Endothelial cell of umbilical vein (primary cell): ENCODE data around the gene SLC35F2. TPM values are rescaled to one million over a fixed set of nuclear protein-coding genes. Genes with fewer than 3 reads are reported as not detected.

ENCODE experiments used
- BruUV-seq: library from RNA; stranded (reverse); fragments of 400-500 nt; replicated peaks from 2 replicates; lab custom pipeline; 2021; lab: Mats Ljungman, UMichigan
- CTCF ChIA-PET: fragments of 300-600, 350-600 bp; sonication (Branson Sonifier 250); formaldehyde crosslinking; loops from one replicate; lab custom pipeline; 2021; ENCODE audit warnings: antibody characterized with exemption, inconsistent platforms; lab: Charles Lee
- POLR2A ChIA-PET: fragments of 300-600, 350-600 bp; sonication (Branson Sonifier 250); formaldehyde crosslinking; loops from one replicate; lab custom pipeline; 2021; ENCODE audit warnings: antibody characterized with exemption, inconsistent platforms; lab: Charles Lee
- DNase-seq: peaks from one replicate; pipeline ENCODE4 v3.0.0-alpha.2; 2011; ENCODE audit warnings: low read depth, low spot score
- FAIRE-seq: peaks from 2 replicates; lab custom pipeline; 2011; peaks lifted over from hg19 to GRCh38; lab: Jason Lieb, UNC
- H2AFZ ChIP-seq: 2 replicates; pipeline ENCODE4 v1.6.0; 2012; ENCODE audit warnings: low read depth, low read length, control low read depth, inconsistent platforms
- H3K27ac ChIP-seq: 2 replicates; pipeline ENCODE4 v1.5.1; 2011; ENCODE audit warnings: low read depth, mild to moderate bottlenecking, control low read depth, low read length, moderate library complexity; ENCODE audit not compliant: insufficient read depth
- H3K27me3 ChIP-seq, 2 experiments: 2 replicates each; pipeline versions ENCODE4 v1.6.0 to v1.6.1; 2011; ENCODE audit warnings: low read length in 2 of 2, mixed read lengths in 1 of 2; ENCODE audit not compliant: control insufficient read depth in 2 of 2, insufficient read depth in 2 of 2
- H3K36me3 ChIP-seq, 2 experiments: 2 replicates in 1 of 2; 3 replicates in 1 of 2; pipeline ENCODE4 v1.5.1; 2011; ENCODE audit warnings: low read length in 2 of 2, mild to moderate bottlenecking in 1 of 2, moderate library complexity in 1 of 2; ENCODE audit not compliant: control insufficient read depth in 2 of 2, insufficient read depth in 2 of 2; ENCODE audit errors: extremely low read depth in 1 of 2
- H3K4me1 ChIP-seq: 3 replicates; pipeline ENCODE4 v1.5.1; 2011; ENCODE audit warnings: mild to moderate bottlenecking, low read length; ENCODE audit not compliant: control insufficient read depth, insufficient read depth; ENCODE audit errors: extremely low read depth
- H3K4me2 ChIP-seq: 2 replicates; pipeline ENCODE4 v1.6.1; 2011; ENCODE audit warnings: low read length, control low read depth, mixed read lengths; ENCODE audit not compliant: insufficient read depth
- H3K4me3 ChIP-seq, 3 experiments: fragments of 200-600 bp in 1 of 3; sonication (generic), shearing (Covaris generic) in 1 of 3; replicated peaks in 1 of 3; 2 replicates each; pipeline ENCODE4 v1.5.1; 2011 to 2016; ENCODE audit warnings: control low read depth in 3 of 3, low read length in 3 of 3, mild to moderate bottlenecking in 2 of 3, inconsistent platforms in 1 of 3, low read depth in 1 of 3, moderate library complexity in 1 of 3; ENCODE audit not compliant: insufficient read depth in 1 of 3
- H3K79me2 ChIP-seq: 2 replicates; pipeline ENCODE4 v1.6.0; 2012; ENCODE audit warnings: low read length, inconsistent platforms; ENCODE audit not compliant: control insufficient read depth, insufficient read depth
- H3K9ac ChIP-seq: replicated peaks from 2 replicates; pipeline ENCODE3; 2011; ENCODE audit warnings: low read length, control low read depth; ENCODE audit not compliant: insufficient read depth; ENCODE audit errors: extremely low read depth
- H3K9me1 ChIP-seq: replicated peaks from 3 replicates; pipeline ENCODE4 v1.6.0; 2011; ENCODE audit warnings: mild to moderate bottlenecking, low read length; ENCODE audit not compliant: control insufficient read depth, insufficient read depth; ENCODE audit errors: extremely low read depth
- H3K9me3 ChIP-seq: replicated peaks from 2 replicates; pipeline ENCODE4 v1.5.1; 2012; ENCODE audit warnings: low read length, inconsistent platforms; ENCODE audit not compliant: control insufficient read depth, insufficient read depth
- H4K20me1 ChIP-seq: replicated peaks from 2 replicates; pipeline ENCODE3; 2011; ENCODE audit warnings: mild to moderate bottlenecking, low read length; ENCODE audit not compliant: control insufficient read depth, insufficient read depth; ENCODE audit errors: extremely low read depth
- EZH2 ChIP-seq: IDR thresholded peaks from 2 replicates; pipeline ENCODE4 v1.6.1; 2012; ENCODE audit warnings: borderline replicate concordance, low read depth, mild to moderate bottlenecking, moderate library complexity, low read length, inconsistent platforms; ENCODE audit not compliant: severe bottlenecking
- FOS ChIP-seq: IDR thresholded peaks from 2 replicates; pipeline ENCODE4 v1.6.1; 2011; ENCODE audit warnings: mild to moderate bottlenecking, low read length, moderate library complexity, borderline replicate concordance; ENCODE audit not compliant: insufficient read depth
- GATA2 ChIP-seq: IDR thresholded peaks from 2 replicates; pipeline ENCODE4 v1.7.0; 2011; ENCODE audit warnings: low read depth, mild to moderate bottlenecking, moderate library complexity, mixed read lengths, low read length; ENCODE audit not compliant: insufficient read length, insufficient read depth
- JUN ChIP-seq: IDR thresholded peaks from 2 replicates; pipeline ENCODE4 v1.6.1; 2011; ENCODE audit warnings: borderline replicate concordance, low read depth; ENCODE audit not compliant: insufficient read length, insufficient read depth
- MYC ChIP-seq: IDR thresholded peaks from one replicate; pipeline ENCODE4 v1.6.1; 2011; ENCODE audit warnings: mild to moderate bottlenecking, low read depth, low read length
- POLR2AphosphoS5 ChIP-seq: IDR thresholded peaks from 2 replicates; pipeline ENCODE4 v1.6.1; 2012; ENCODE audit warnings: low read depth, mild to moderate bottlenecking, control low read depth, low read length, moderate library complexity; ENCODE audit not compliant: insufficient read depth
- dilution Hi-C: fragments of 300-500 bp; cut with MboI; formaldehyde crosslinking; loops from one replicate; pipeline ENCODE4 v1.15.0; 2019; ENCODE audit warnings: low sequenced_read_pairs; ENCODE audit not compliant: extremely low pct_ligation_motif_present
- intact Hi-C: fragments of 100-400 bp; cut with micrococcal nuclease; formaldehyde crosslinking; loops from one replicate; pipeline ENCODE4 v1.10.0; 2022
- polyA plus RNA-seq, 4 experiments: library from polyadenylated mRNA; depleted of rRNA in 3 of 4; stranded (reverse) in 3 of 4; unstranded in 1 of 4; fragments of >200 nt; gene quantifications; 2 replicates each; pipeline versions ENCODE4 v1.2.1 to v1.2.3, GENCODE V29; 2011 to 2012; ENCODE audit warnings: missing spikeins in 1 of 4
- total RNA-seq: library from RNA; stranded (reverse); gene quantifications from 2 replicates; pipeline ENCODE4 v1.2.3, GENCODE V29; 2021
- TF ChIP-seq, protein P1 (sequence below), 2 donors: IDR thresholded peaks; 1 replicate in 1 of 2; 2 replicates in 1 of 2; pipeline ENCODE4 v1.5.1; 2011; ENCODE audit warnings: low read length in 2 of 2, mild to moderate bottlenecking in 2 of 2, moderate library complexity in 2 of 2, control low read depth in 1 of 2, inconsistent platforms in 1 of 2, low read depth in 1 of 2; ENCODE audit not compliant: insufficient read depth in 1 of 2; ENCODE audit errors: extremely low read depth in 1 of 2

SLC35F2 gene
- total and polyA plus RNA-seq, 2 donors (not counting 3 experiments of a cell fraction or from before 2014, with no cell fraction given): 41.0 to 59.7 TPM

DNA sequence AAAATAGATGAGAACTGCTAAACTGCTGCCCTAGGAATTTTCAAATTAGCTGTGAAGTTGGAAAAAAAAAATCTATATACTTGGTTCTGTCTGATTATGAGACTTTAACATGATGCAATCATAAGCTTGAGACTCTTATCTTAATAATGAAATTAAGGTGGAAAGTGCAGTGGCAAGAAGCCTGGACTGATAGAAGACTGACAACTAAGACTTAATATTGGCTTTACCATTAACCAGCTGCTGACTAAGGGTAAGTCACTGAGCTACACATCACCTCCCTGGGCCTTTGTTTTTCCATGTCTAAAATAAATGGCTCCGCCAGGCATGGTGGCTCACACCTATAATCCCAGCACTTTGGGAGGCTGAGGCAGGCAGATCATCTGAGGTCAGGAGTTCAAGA is 56.9 kb downstream of the SLC35F2 start:
- CTCF ChIA-PET: interaction anchor here (1.0 to 2.2 kb wide), 4 partner anchors 39 to 249 kb away, joined by 3 to 6 read pairs (median 4); partner anchors contain the start of gene SLC35F2
- peaks cover 11 to 13% of the 10 kb centered on the region in 2 experiments for H3K36me3 ChIP-seq
- no peak overlapping the region for H3K4me3 ChIP-seq
- TF ChIP-seq EZH2 (no peak), GATA2 (no peak), POLR2AphosphoS5 (no peak), MYC (no peak), JUN (no peak), FOS (no peak)
- TF ChIP-seq, protein P1, sequence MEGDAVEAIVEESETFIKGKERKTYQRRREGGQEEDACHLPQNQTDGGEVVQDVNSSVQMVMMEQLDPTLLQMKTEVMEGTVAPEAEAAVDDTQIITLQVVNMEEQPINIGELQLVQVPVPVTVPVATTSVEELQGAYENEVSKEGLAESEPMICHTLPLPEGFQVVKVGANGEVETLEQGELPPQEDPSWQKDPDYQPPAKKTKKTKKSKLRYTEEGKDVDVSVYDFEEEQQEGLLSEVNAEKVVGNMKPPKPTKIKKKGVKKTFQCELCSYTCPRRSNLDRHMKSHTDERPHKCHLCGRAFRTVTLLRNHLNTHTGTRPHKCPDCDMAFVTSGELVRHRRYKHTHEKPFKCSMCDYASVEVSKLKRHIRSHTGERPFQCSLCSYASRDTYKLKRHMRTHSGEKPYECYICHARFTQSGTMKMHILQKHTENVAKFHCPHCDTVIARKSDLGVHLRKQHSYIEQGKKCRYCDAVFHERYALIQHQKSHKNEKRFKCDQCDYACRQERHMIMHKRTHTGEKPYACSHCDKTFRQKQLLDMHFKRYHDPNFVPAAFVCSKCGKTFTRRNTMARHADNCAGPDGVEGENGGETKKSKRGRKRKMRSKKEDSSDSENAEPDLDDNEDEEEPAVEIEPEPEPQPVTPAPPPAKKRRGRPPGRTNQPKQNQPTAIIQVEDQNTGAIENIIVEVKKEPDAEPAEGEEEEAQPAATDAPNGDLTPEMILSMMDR (IDR thresholded peaks at IDR 0.05; ENCODE audit: extremely low read depth in 1 of 2, insufficient read depth in 1 of 2, low read depth in 1 of 2, low read length in 2 of 2): no peak
- no peak overlapping the region for H3K4me2 ChIP-seq
- no TSS peak for BruUV-seq
- H3K9ac ChIP-seq: no peak overlapping the region
- FAIRE-seq (no peak), DNase-seq (no peak)
- peaks cover 2% of the 10 kb centered on the region for H3K79me2 ChIP-seq
- H3K9me1 ChIP-seq: no peaks in the 10 kb centered on the region
- dilution Hi-C loops (no loop called here), intact Hi-C loops (no loop called here)
- no peaks in the 10 kb centered on the region for H3K4me1 ChIP-seq
- H3K27ac ChIP-seq: no peak overlapping the region
- POLR2A ChIA-PET: interaction anchor here (0.7 kb wide), 1 partner anchor 41 kb away, joined by 3 read pairs; no protein-coding TSS in a partner anchor
- H2AFZ ChIP-seq: no peak overlapping the region
- no peaks in the 10 kb centered on the region for H4K20me1 ChIP-seq
- H3K27me3 ChIP-seq: no peaks in the 10 kb centered on the region
- H3K9me3 ChIP-seq: no peaks in the 10 kb centered on the region
